Astrocyte of the spinal cord (primary cell): ENCODE measurements around the gene LRRFIP1.

Source experiments
- DNase-seq: peaks from one replicate; pipeline ENCODE4 v3.0.0; 2011; ENCODE audit warnings: low read depth, low spot score
- H3K4me3 ChIP-seq: 2 replicates; pipeline ENCODE4 v1.5.1; 2011; ENCODE audit warnings: low read depth, mild to moderate bottlenecking, low read length, moderate library complexity
- in situ Hi-C: cut with HindIII; loops from 2 replicates; pipeline ENCODE4 v1.10.0; 2017; ENCODE audit warnings: low sequenced_read_pairs
- TF ChIP-seq, protein P1 (sequence below): IDR thresholded peaks from 2 replicates; pipeline ENCODE4 v1.5.1; 2012; ENCODE audit warnings: low read depth, mild to moderate bottlenecking, low read length, inconsistent platforms

Gene LRRFIP1

DNA sequence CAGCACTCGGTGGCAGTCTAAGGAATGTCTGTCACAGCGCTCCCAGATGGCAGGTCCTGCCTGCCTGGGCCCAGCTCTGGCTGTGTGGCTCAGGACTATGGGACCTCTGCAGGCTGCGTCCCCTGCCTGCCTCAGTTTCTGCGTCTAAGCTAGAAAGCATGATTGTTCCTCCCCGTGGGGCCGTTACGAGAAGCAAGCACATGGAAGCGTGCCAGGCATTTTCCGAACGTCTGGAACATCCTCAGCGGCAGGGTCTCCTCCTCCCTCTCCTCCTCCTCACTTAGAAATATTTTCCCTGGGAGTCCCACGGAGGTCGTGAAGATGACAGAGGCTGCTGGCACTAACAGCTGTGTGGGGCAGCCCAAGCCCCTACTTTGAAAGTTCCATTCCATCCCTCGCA lies 43.3 kb downstream of the LRRFIP1 start:
- TF ChIP-seq, protein P1, sequence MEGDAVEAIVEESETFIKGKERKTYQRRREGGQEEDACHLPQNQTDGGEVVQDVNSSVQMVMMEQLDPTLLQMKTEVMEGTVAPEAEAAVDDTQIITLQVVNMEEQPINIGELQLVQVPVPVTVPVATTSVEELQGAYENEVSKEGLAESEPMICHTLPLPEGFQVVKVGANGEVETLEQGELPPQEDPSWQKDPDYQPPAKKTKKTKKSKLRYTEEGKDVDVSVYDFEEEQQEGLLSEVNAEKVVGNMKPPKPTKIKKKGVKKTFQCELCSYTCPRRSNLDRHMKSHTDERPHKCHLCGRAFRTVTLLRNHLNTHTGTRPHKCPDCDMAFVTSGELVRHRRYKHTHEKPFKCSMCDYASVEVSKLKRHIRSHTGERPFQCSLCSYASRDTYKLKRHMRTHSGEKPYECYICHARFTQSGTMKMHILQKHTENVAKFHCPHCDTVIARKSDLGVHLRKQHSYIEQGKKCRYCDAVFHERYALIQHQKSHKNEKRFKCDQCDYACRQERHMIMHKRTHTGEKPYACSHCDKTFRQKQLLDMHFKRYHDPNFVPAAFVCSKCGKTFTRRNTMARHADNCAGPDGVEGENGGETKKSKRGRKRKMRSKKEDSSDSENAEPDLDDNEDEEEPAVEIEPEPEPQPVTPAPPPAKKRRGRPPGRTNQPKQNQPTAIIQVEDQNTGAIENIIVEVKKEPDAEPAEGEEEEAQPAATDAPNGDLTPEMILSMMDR, result no peak
- H3K4me3 ChIP-seq, result no peak overlapping the region
- DNase-seq, result no peak
- in situ Hi-C loops, result no loop called here

DNA sequence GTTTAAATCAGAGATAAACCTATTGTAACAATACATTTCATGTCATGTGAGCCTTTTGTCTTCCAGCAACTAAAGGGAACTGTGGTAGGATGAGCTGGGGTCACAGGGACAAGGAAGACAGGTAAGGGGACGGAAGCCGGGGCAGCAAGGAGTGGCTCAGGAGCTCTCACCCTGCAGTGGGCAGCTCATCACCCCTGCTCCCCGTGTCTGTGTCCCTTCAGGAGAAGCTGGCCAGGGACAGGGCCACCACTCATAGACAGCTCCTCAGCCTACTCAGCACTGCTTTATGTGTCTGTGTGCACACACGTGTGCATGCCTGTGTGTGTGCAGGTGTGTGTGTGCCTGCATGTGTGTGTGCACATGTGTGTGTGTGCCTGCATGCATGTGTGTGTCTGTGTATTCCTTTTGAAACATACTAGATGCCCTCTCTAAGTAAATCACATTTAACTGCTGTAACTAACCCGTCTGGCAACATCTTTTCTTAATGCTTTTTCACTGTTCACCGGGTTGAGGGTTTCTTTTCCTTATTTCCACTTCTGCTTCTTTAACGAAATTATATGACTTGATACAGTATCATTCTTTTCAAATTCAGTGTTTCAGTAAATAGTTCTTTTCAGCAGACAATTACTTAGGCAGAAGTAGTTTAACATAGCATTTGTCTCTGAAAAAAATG lies 44.2 kb downstream of the LRRFIP1 start:
- H3K4me3 ChIP-seq, result no peak overlapping the region
- DNase-seq, result no peak
- in situ Hi-C loops, result no loop called here
- TF ChIP-seq, protein P1, result no peak

- no peak for DNase-seq
- TF ChIP-seq, protein P1, result no peak
- no peak overlapping the region for H3K4me3 ChIP-seq
- in situ Hi-C loops, result no loop called here
Measured at GRCh38 chr2:237672731-237673129, 45.3 kb downstream of the LRRFIP1 start.

DNA sequence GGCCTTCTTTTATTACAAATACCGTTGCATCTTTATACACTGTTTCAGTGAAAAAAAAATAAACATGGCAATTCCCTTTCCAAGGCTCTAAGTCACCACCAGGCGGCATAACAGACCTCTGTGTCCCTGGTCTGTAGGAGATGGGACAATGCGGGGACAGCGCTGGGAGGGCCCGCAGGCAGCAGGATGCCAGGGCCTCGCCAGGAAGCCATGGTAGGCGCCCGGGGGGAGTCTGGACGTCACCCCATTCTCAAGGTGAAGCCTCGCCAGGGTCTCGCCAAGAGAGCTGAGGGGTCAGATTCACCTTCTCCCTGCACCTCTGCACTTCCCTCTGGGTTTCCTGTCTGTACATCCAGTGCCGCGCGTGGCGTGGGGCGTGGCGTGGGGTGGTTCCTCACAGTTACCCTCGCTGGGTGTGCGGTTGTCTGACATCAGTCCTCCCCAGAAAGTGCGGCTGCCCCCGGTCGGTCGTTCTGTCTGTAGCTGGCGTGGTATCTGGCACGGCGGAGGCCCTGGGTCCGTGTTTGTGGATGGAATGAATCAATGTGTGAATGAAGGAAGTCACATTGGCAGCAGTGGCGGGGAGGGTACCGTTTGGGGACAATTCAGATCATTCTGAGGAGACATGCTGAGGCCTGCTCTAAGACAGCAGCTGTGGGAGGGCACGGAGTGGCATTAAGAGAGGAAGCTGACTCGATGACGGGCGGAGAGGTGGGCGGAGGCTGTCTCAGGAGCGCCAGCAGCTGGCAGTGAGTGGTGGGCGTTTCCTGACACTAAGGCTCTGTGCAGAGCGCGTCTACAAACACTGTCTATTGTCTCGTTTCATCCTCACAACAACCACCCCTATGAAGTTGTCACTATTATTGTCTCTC lies 46.0 kb downstream of the LRRFIP1 start:
- TF ChIP-seq, protein P1, result peak; percentile 79
- peak; percentile 64 for DNase-seq
- H3K4me3 ChIP-seq, result peak overlapping the region; percentile 16
- in situ Hi-C loops, result no loop called here

GRCh38 chr2:237674731-237675276 lies 47.4 kb downstream of the LRRFIP1 start:
- peak; percentile 73 for DNase-seq
- TF ChIP-seq, protein P1, result no peak
- H3K4me3 ChIP-seq, result no peak overlapping the region
- in situ Hi-C loops, result no loop called here

- H3K4me3 ChIP-seq, result no peak overlapping the region
- TF ChIP-seq, protein P1, result no peak
- DNase-seq, result no peak
- in situ Hi-C loops, result no loop called here
Measured at GRCh38 chr2:237675316-237675715, 47.9 kb downstream of the LRRFIP1 start.
